Spleen (tissue), 11 donors: ENCODE measurements around the gene PARP1. TPM values are rescaled to one million over a fixed set of nuclear protein-coding genes. Genes with fewer than 3 reads are reported as not detected.

Experiments
- DNase-seq: peaks from one replicate; pipeline ENCODE4 v3.0.0-alpha.2; 2020
- H3K27ac ChIP-seq, 8 donors: fragments of 200-600 bp; sonication (generic) in 7 of 8; 1 replicate in 4 of 8; 2 replicates in 4 of 8; pipeline versions ENCODE4 v1.5.0 to v1.8.0; 2016 to 2021; ENCODE audit warnings: inconsistent platforms in 4 of 8, mild to moderate bottlenecking in 4 of 8, moderate library complexity in 1 of 8
- H3K27me3 ChIP-seq, 7 donors: fragments of 200-600 bp; sonication (generic) in 6 of 7; replicated peaks in 1 of 7; 1 replicate in 4 of 7; 2 replicates in 3 of 7; pipeline versions ENCODE4 v1.5.0 to v1.8.0; 2016 to 2021; ENCODE audit warnings: inconsistent platforms in 3 of 7, mild to moderate bottlenecking in 1 of 7
- H3K36me3 ChIP-seq, 6 donors: fragments of 200-600 bp; sonication (generic) in 5 of 6; 1 replicate in 4 of 6; 2 replicates in 2 of 6; pipeline versions ENCODE4 v1.5.0 to v1.8.0; 2016 to 2021; ENCODE audit warnings: inconsistent platforms in 2 of 6
- H3K4me1 ChIP-seq, 6 donors: fragments of 200-600 bp; sonication (generic) in 5 of 6; 1 replicate in 3 of 6; 2 replicates in 3 of 6; pipeline versions ENCODE4 v1.5.0 to v1.8.0; 2016 to 2021; ENCODE audit warnings: inconsistent platforms in 3 of 6
- H3K4me3 ChIP-seq, 8 donors: fragments of 200-600 bp; sonication (generic) in 7 of 8; 1 replicate in 4 of 8; 2 replicates in 4 of 8; pipeline versions ENCODE4 v1.5.0 to v1.8.0; 2016 to 2021; ENCODE audit warnings: inconsistent platforms in 4 of 8, mild to moderate bottlenecking in 4 of 8, moderate library complexity in 2 of 8
- H3K9me3 ChIP-seq, 8 donors: fragments of 200-600 bp; sonication (generic) in 7 of 8; 1 replicate in 4 of 8; 2 replicates in 4 of 8; pipeline versions ENCODE4 v1.5.0 to v1.8.0; 2016 to 2021; ENCODE audit warnings: inconsistent platforms in 4 of 8
- POLR2A ChIP-seq, 3 donors: fragments of 450-650 bp; IDR thresholded peaks; one replicate each; pipeline ENCODE4 v1.5.1; 2017; ENCODE audit warnings: antibody characterized with exemption in 3 of 3, mild to moderate bottlenecking in 1 of 3
- POLR2AphosphoS5 ChIP-seq, 3 donors: sonication (generic); formaldehyde crosslinking; IDR thresholded peaks; one replicate each; pipeline ENCODE4 v1.5.1; 2017; ENCODE audit warnings: antibody characterized with exemption in 3 of 3
- WGBS, 5 donors: extraction: QIAGEN DNeasy Blood & Tissue Kit in 3 of 5; methylation state at CpG; one replicate each; pipeline versions ENCODE4 v1.1.5 to v1.1.7; 2013 to 2018; 5-methylcytosine and 5-hydroxymethylcytosine counted together
- intact Hi-C: fragments of 100-400 bp; cut with DNase I; formaldehyde crosslinking; loops from one replicate; pipeline ENCODE4 v1.15.0; 2023; ENCODE audit warnings: low total_unique reads
- polyA plus RNA-seq, 3 donors: library from polyadenylated mRNA; stranded (reverse); fragments of 200-250 nt; gene quantifications; one replicate each; pipeline ENCODE4 v1.2.1, GENCODE V29; 2013
- total RNA-seq, 7 donors: library from RNA; depleted of rRNA in 3 of 7; stranded (reverse); fragments of >200 nt in 3 of 7; fragmentation: NEBNext Ultra II Directional in 4 of 7; extraction: Animal tissue kit (Norgen Biotek cat#: 25700) in 4 of 7; gene quantifications; one replicate each; pipeline versions ENCODE4 v1.1.0 to v1.2.1, GENCODE V29; 2016 to 2021
- TF ChIP-seq, protein P1 (sequence below), 11 experiments: fragments of 200-600 bp in 7 of 11; fragments of 450-650 bp in 4 of 11; sonication (generic) in 4 of 11; IDR thresholded peaks in 8 of 11; conservative IDR thresholded peaks in 3 of 11; 1 replicate in 7 of 11; 2 replicates in 4 of 11; pipeline versions ENCODE4 v1.4.0 to v1.8.0; 2016 to 2021; ENCODE audit warnings: antibody characterized with exemption in 11 of 11, inconsistent platforms in 4 of 11, mild to moderate bottlenecking in 1 of 11
- donor health status: healthy with polysubstance abuse.
- donor health status: DM: no; HTN: no; CAD: no; lungs with moderate emphysema.
- donor health status: DM: no; HTN: no; CAD: no.
- donor health status: Bipolar disorder and iron deficiency.
- donor health status: healthy.
- donor health status: DM: no; HTN: no; CAD: no.
- donor health status: DM: yes; HTN: yes; CAD: no.

PARP1 gene
- total and polyA plus RNA-seq, 10 donors = 39.2 to 213 (median 125) TPM

DNA sequence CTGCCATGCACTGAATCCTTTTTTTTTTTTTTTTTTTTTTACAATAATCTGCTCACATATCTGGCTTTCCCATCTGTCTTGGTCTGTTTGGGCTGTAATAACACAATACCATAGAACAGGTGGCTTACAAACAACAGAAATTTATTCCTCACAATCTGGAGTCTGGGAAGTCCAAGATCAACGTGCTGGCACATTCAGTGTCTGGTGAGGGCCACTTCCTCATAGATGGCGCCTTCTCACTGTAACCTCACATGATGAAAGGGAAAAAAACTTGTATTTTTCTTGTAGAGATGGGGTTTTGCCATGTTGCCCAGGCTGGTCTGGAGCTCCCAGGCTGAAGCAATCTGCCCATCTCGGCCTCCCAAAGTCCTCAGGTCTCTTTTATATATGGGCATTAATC is 13.0 kb upstream of the PARP1 start:
- 62 to 84% (median 67%) methylated on average over 3 of the region's 3 CpGs for WGBS, 5 donors
- no peak for DNase-seq
- peaks cover 0 to 14% (median 10%) of the 10 kb centered on the region in 6 donors for H3K4me1 ChIP-seq
- TF ChIP-seq POLR2A (IDR thresholded peaks at IDR 0.05) = no peak
- TF ChIP-seq POLR2AphosphoS5 (IDR thresholded peaks at IDR 0.05) = no peak
- TF ChIP-seq, protein P1, sequence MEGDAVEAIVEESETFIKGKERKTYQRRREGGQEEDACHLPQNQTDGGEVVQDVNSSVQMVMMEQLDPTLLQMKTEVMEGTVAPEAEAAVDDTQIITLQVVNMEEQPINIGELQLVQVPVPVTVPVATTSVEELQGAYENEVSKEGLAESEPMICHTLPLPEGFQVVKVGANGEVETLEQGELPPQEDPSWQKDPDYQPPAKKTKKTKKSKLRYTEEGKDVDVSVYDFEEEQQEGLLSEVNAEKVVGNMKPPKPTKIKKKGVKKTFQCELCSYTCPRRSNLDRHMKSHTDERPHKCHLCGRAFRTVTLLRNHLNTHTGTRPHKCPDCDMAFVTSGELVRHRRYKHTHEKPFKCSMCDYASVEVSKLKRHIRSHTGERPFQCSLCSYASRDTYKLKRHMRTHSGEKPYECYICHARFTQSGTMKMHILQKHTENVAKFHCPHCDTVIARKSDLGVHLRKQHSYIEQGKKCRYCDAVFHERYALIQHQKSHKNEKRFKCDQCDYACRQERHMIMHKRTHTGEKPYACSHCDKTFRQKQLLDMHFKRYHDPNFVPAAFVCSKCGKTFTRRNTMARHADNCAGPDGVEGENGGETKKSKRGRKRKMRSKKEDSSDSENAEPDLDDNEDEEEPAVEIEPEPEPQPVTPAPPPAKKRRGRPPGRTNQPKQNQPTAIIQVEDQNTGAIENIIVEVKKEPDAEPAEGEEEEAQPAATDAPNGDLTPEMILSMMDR (IDR thresholded peaks at IDR 0.05 in 8 of 11, conservative IDR thresholded peaks at IDR 0.05 in 3 of 11) = no peak
- intact Hi-C loops = loop anchor here (10.0 kb wide), 1 partner anchor 184 kb away; no protein-coding TSS in a partner anchor
- H3K27ac ChIP-seq = no peak overlapping the region
- H3K36me3 ChIP-seq = no peaks in the 10 kb centered on the region
- no peaks in the 10 kb centered on the region for H3K27me3 ChIP-seq
- no peaks in the 10 kb centered on the region for H3K9me3 ChIP-seq
- no peak overlapping the region for H3K4me3 ChIP-seq

DNA sequence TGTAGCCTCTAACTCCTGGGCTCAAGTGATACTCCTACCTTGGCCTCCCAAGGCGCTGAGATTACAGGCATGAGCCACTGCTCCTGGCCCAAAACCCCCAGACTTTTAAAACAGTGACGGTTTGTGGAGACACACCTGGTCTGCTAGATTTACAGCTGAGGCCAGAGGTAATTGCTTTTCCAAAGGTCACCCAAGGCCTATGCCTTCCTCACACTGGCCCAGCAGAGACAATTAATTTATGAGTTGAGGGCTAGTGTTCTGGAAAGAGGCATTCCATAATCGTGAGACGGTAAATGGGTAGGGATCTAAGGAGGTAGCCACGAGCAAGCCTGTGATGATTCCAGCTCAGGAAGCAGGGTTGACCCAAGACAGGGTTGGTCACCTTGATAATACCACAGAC is 12.4 kb upstream of the PARP1 start:
- Histone ChIP-seq H3K4me3 (no peak overlapping the region), H3K27ac (no peak overlapping the region), H3K36me3 (no peaks in the 10 kb centered on the region), H3K27me3 (no peaks in the 10 kb centered on the region), H3K9me3 (no peaks in the 10 kb centered on the region), H3K4me1 (peaks cover 0 to 11% (median 9%) of the 10 kb centered on the region in 6 donors)
- no peak for TF ChIP-seq POLR2A (IDR thresholded peaks at IDR 0.05)
- TF ChIP-seq, protein P1 (IDR thresholded peaks at IDR 0.05 in 8 of 11, conservative IDR thresholded peaks at IDR 0.05 in 3 of 11) = no peak
- no peak for TF ChIP-seq POLR2AphosphoS5 (IDR thresholded peaks at IDR 0.05)
- no peak for DNase-seq
- intact Hi-C loops = loop anchor here (10.0 kb wide), 1 partner anchor 184 kb away; no protein-coding TSS in a partner anchor
- 93 to 96% (median 94%) methylated on average over 5 of the region's 5 CpGs for WGBS, 5 donors

DNA sequence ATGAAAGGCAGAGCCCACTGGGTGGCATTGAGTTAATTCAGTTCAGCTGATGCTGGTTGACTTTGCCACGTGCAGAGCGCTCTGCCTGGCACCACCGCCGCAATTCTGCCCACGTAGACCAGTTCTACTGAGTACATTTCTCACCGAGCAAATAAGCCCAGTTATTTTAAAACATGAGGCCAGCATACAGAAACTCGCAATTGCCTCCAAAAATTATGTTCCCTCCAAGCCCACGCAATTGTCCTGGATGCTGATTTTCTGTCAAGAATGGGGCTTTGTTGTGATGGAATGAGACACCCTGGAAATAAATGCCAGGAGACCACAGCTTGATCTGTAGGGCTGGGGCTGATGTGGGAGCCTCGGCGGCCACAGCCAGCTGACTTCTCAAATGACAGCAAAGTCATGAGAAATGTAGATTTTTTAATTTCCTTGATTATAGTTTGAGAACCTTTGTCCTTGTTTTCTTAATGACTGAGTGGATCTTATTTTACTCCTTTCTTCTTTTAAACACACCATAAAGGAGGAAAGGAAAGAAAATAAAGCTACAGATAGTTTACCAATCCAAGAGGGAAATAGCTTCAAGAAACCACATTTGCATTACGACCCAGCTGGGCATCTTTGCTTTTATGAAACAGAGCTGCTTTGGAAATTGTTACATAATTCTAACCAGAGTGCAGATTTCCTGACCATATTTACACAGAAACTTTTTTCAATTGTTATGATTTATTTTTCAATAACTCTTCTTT is 11.6 kb upstream of the PARP1 start:
- H3K36me3 ChIP-seq = no peaks in the 10 kb centered on the region
- H3K9me3 ChIP-seq = no peaks in the 10 kb centered on the region
- no peak for TF ChIP-seq POLR2A (IDR thresholded peaks at IDR 0.05)
- TF ChIP-seq, protein P1 (IDR thresholded peaks at IDR 0.05 in 8 of 11, conservative IDR thresholded peaks at IDR 0.05 in 3 of 11) = no peak
- no peak for TF ChIP-seq POLR2AphosphoS5 (IDR thresholded peaks at IDR 0.05)
- no peak overlapping the region for H3K27ac ChIP-seq
- WGBS, 5 donors = 81 to 88% (median 86%) methylated on average over 11 of the region's 11 CpGs
- H3K4me3 ChIP-seq = no peak overlapping the region
- intact Hi-C loops = loop anchor here (10.0 kb wide), 1 partner anchor 185 kb away; no protein-coding TSS in a partner anchor
- no peaks in the 10 kb centered on the region for H3K27me3 ChIP-seq
- DNase-seq = no peak
- peaks cover 0 to 2% (median under 1%) of the 10 kb centered on the region in 6 donors for H3K4me1 ChIP-seq

DNA sequence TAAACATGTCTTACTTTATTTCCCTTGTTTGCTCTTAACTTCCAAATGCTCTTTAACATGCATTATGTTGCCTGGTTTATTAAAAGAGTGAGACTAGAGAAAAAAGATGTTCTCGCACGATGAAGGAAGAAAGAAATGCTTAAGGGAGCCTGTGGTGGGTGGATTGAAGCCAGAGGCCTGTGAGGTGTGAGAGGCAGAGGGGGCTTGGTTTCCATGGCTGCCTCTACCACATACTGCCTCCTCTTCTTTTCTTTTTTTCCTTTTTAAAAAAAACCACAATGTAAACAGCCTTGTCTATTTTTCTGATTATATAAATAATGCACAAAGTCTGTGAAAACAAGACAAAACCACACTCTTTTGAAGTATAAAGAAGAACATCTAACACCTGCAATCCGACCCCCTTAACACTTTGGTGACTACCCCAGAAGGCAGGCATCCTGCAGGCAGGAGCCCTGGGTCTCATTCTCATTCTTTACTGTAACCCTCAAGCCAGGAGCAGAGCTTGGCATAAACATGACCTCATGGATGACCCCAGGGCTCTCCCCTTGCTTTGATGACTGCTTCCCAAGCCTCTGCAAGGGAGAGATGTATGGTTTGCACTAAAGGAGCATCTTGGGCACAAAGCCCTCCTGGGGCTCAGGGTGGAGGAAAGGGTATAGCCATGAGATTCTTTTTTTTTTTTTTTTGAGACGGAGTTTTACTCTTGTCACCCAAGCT is 10.1 kb upstream of the PARP1 start:
- no peak overlapping the region for H3K4me3 ChIP-seq
- H3K27ac ChIP-seq = no peak overlapping the region
- no peaks in the 10 kb centered on the region for H3K36me3 ChIP-seq
- 66 to 85% (median 77%) methylated on average over 3 to 4 of the region's 4 CpGs for WGBS, 5 donors
- intact Hi-C loops = no loop called here
- TF ChIP-seq POLR2A (IDR thresholded peaks at IDR 0.05) (no peak), POLR2AphosphoS5 (IDR thresholded peaks at IDR 0.05) (no peak)
- TF ChIP-seq, protein P1 (IDR thresholded peaks at IDR 0.05 in 8 of 11, conservative IDR thresholded peaks at IDR 0.05 in 3 of 11) = no peak
- H3K4me1 ChIP-seq = no peaks in the 10 kb centered on the region
- H3K27me3 ChIP-seq = no peaks in the 10 kb centered on the region
- no peak for DNase-seq
- no peaks in the 10 kb centered on the region for H3K9me3 ChIP-seq
